Activated T-cell treated with anti-CD3 and anti-CD28 coated beads for 48 hours (primary cell): ENCODE data around the gene B3GALT5.
"Not testable (repeated sequence)": the region's sequence is repeated elsewhere in the genome, so short reads cannot be mapped to it uniquely, and the experiment has no call there.

Experiments
- DNase-seq: peaks from one replicate; pipeline ENCODE4 v3.0.0-alpha.2; 2020; ENCODE audit warnings: low read depth

B3GALT5 gene

DNA sequence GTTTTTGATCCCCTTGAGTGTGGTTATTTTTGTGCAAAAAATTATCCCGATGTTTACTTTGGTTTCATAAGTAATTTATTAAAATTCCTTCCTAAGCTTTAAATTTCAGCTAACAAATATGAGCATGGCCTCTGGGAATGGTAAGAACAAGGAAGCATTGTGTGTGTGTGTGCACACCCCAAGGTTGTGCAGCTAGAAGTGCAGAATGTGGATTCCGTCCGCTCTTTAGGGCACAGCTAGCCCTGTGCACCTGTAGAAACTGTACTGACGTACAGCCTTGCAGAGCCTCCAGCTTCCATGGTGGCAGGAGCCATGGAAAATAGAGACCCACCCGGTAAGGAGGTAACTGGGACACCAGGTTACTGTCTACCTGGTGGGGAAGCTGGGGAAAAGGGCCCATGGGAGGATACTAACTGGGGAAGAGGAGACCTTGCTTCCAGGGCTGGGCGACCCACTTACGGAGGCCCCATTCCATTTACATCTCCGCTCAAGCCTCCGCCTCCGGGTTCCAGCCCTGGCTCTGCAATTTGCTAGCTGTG, 54.7 kb downstream of the B3GALT5 start:
- no peak for DNase-seq

DNA sequence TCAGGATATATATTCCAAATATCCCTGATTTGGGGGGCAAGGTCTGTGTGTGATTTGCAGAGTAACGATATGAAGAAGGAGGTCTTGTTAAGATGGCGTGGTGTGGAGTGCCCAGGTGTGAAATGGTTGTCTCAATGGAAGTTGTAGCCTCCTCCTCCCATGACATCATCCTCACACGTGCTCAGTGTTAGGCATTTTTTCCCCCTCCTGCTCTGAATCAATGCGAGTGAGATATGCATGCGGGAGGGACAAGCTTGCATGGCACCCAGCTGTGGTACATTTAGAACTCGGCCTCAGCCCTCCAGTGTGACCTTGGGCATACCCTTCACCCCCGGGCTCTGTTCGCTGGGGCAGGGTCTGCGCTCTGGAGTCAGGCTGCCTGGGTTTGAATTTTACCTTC, 55.6 kb downstream of the B3GALT5 start:
- no peak for DNase-seq

DNA sequence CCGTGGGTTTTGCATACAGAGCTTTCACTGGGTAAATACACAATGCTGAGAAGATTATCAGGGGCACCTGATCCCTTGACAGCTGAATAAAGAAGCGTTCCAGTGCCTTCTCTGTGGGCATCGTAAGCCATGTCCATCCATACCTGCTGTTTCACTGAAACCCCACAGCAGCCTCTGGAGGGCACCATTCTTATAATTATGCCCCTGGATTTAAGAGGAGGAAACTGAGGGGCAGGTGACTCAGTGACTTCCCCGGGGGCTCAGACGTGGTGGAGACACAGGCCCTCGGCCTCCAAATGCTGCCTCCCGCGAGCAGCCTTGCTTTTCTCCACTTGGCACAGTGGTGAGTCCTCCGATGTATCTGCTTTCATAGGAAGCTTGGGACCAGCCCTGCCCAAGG, 56.7 kb downstream of the B3GALT5 start:
- no peak for DNase-seq

DNA sequence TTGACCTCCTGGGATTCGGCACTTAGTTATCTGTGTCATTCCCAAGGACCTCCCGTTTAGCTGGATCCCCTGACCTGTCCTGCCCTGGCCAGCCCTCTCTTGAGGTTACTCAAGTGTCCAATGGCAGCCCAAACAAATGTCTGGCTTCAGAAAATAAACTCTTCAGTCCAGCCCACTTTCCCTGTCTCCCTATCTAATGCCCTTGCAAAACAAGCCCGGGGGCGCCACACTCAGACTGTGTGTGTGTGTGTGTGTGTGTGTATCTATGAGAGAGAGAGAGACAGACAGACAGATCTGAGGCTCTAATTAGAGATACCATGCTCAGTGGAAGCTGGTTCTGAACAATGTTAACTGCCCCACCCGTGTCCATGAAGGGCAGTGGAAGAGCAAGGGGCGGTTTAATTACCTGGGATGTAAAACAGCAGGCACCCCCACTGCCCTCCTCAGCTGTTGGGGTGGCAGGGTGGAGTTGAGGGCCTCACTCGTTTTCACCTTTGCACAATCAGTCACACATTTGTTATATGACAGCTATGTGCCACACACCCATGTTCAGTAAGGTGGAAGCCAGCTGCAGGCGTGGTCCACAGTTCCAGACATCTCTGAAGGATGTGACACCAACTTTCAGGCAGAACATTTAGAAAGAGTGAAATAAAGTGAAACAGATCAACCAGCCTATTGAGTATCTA, 57.4 kb downstream of the B3GALT5 start:
- no peak for DNase-seq

DNA sequence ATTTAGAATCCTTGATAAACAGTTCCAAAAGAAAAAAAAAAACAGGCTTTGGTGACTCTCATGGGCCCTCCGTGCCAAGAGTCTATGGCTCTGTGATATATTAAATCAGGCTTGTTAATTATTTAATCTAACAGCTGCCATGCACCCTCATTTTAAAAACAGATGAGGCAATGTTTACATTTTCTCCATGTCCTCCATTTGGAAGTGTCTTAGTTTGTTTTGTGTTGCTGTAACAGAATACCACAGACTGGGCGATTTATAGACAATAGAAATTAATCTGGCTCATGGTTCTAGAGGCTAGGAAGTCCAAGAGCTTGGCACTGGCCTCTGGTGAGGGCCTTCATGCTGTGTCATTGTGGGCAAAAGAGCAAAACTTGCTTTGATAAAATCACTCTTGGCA, 58.0 kb downstream of the B3GALT5 start:
- DNase-seq, result no peak

DNA sequence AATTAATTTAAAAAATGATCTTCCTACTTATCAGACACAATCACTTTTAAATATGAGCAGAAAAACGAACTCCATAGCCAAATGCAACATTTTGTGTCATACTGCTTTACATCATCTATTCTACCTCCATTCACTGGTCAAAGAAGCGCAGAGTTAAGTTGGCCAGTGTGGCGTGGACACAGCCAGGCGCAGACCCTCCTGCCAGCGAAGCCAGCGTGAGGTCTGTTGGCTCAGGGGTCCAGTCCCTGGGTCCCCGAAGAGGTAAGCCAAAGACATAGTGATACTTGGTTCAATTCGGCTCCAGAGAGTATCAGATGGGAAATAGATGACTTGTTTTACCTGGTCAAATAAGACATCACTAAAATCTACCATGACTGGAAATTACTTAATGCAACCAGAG, 59.2 kb downstream of the B3GALT5 start:
- no peak for DNase-seq

DNA sequence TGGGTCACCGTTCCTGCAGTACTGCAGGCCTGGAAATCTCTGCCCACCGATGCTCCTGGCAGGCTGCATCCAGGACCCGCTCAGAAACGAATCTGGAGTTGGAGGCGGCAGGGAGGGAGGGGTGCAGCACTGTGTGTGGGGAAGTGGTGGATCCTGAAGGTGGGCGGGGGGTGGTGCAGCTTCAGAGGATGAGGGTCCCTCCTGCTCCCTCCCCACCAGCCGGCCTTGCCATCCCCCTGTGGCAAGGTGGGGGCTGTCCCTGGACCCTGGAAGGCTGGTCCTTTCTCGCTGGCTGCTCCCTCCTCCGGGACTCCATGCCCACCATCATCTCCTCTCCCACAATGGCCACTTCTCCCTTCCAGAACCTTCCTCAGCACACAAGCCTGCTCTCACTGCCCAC, 60.4 kb downstream of the B3GALT5 start:
- DNase-seq, result no peak

DNA sequence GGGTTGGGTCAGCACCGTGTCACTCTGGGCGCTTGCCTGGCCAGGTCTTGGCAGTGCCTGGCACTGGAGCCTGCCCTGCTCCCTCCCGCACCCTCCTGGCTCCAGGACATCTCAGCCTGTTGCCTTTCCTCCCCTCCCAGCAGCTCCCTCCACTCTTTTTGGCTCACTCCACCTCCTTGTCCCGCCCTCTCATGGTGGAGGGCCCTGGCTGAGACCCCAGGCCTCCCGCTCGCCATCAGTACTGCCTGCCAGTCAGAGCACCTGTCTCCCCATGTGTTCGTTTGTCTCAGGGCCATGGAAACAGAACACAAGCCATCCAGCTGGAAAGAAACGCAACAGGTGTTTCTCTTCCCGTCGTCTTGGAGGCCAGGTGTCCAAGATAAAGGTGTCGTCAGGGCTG, 61.0 kb downstream of the B3GALT5 start:
- DNase-seq, result no peak

DNA sequence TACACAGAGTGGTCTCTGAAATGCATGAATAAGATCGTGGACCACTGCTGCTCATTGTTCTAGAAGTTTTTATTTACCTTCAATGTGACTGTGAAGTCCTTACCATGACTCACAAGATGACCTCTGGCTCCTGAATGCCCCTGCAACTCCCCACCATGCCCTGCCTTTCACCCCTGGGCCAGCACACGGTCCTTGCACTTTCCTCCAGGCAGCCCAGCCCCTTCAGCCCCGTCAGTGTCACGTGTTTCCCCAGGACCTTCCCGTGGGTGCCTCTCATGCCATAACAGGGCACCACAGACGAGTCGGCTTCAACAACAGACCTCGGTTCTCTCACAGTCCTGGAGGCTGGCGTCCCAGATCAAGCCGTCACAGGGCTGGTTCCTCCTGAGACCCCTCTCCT, 62.1 kb downstream of the B3GALT5 start:
- no peak for DNase-seq

DNA sequence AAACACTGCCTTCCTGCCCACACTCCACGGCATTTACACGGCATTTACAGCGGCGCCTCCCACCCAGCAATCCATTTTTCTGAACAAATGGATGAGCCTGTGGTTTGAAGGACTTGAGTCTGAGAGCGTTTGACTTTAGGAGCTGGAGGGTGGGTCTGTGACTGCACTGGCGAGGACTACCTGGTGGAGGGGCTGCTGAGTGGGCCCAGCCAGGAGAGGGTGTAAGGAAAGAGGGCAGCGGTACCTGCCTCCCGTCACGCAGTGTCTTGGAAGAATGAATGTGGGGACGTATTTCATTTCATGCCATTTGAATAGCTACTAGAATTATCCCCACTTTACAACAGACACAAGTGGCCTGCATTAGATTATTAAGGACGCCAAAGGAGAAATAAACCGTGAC, 62.9 kb downstream of the B3GALT5 start:
- DNase-seq, result no peak

DNA sequence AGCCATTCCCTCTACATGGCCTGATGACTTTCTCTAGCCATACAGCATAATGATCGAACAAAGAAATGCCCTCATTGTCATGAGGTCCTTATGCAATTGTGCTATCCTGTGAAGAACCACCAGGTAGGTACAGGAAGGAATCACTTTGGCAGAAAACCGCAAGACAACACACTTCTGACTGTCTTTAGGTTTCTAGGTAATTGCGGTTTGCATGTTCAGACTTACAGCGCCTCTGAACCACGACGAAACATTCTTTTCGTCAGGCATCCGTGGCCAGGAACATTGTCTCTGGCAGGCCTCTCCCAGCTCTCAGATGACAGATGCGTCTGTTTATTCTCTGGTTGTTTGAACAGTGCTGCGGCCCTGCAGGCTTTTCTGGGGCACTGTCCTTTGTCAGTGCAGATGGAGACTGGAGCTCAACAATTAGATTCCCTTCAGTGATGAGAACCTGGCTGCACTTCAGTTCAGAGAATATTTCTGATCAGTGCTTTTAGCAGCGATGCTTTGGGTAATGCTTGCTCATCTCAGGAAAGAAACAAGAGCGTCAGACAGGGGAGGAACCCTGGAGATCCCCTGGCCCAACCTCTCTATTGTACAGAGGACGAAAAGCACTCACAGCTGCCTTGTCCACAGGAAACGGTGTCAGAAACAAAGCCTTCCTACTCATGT, 63.4 kb downstream of the B3GALT5 start:
- no peak for DNase-seq

DNA sequence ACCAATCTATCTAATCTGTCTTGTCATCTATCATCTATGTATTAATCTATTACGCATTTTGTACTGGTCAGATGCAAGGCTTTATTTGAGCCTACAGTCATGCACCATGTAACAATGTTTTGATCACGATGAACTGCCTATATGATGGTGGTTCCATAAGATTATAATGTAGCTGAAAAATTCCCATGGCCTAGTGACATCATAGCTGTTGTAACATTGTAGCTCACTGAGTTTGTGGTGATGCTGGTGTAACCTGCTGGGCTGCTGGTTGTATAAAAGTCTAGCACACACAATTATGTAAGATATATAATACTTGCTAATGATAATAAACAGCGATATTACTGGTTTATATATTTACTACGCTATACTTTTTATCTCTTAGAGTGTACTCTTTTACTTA, 67.5 kb downstream of the B3GALT5 start:
- no peak for DNase-seq

DNA sequence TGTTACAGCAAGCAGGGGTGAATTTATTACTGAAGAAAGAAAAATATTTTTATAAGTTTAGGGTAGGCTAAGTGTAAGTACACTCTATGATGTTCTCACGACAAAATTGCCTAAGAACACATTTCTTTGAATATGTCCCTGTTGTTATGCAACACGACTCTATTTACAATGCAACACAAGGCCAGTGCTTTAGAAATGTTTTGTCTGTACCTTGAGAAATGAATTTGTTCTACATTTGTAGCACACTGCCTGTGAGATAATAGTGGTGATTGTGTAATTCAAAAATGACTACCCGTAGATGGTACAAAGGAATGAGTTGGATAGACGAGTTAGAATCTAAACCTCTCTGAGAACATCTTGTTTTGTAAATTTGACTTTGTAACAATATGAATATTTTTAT, 68.5 kb downstream of the B3GALT5 start:
- DNase-seq, result no peak

DNA sequence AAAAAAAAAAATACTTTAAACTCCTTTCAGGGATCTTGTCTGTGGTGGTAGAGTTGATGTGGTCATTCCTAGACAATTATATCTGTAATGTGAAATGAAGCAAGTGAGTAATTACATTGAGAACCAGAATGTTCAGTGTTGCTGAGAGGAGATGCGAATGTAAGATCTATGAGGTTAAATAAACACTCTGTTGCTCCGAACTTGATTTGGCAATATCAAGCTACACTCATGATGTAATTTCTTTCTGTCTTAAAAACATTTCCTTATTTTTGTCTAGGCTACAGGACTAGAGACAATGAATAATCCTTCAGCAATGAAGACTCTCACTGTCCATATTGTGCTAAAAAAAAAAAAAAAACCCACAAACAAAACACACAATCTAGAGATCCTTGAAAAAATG, 69.1 kb downstream of the B3GALT5 start:
- no peak for DNase-seq

DNA sequence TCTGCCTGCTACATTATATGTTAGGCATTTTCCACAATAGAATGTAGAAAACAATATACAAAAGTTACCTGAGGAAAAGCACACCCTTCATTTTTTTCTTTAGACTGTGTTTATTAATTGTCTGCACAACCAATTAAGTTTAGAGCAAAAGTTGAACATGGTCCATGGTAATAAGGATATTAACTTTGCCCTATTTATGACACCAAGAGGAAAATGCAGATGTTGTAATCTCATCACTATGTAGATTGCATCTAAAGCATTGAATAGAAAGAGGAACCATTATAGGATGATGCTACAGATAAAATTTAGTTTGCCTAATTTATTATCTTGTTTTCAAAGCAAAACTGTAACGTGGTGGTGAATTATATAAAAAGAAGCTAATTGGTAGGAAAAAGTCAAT, 72.5 kb downstream of the B3GALT5 start:
- DNase-seq, result no peak

DNA sequence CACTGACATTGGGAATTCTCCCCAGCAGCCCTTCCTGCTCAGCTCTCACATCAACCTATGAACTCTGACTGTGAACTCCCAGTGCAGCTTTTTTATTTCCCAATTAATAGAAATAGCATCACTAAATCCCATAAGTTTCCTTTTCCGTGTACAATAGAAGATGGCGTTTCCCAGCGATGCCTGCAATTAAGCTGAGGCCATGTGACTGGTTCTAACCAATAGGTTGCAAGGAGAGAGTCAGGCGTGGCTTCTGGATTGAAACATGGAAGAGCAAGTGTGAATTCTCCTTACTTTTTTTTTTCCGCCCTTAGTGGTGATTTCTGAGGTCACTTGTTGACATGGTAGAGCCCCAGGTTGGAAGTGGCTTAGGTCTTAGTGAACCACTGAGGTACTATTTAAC, 73.3 kb downstream of the B3GALT5 start:
- no peak for DNase-seq

DNA sequence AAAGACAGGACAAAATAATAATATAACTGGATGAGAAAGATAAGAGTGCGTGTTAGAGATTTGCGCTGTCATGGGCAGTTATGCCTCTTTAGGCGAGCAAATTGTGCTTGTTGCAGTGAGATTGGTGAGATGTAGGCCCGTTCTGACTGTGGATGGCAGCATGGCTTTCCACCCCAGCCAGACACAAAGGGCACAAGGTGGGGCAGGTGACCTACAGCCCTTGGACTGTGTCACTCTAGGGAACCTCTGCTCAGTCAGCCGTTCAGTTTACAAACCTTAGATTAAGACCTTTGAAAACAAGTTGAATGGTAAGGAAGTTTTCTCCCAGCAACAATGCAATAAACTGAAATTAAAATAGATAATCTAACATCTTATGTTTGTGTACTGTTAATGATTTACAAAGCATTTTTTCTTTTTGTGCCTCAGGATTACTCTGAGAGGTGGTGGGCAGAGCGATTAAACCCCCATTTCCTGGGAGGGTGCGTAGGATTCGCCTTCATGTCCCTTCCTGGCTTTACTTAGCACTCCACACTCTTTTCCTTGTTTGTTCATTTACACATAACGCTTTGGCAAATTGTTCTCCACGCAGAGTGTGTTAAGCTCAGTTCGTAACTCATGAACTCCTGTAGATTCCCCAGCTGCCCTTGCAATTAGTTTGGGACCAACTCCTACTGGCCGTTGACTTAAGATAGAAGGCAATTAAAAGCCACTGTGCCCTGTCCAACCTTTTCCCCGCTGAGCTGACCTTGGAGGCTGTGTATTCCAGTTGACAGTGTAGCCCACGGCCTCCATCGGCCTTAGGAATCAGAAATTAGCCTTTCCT, 74.1 kb downstream of the B3GALT5 start:
- DNase-seq, result no peak

DNA sequence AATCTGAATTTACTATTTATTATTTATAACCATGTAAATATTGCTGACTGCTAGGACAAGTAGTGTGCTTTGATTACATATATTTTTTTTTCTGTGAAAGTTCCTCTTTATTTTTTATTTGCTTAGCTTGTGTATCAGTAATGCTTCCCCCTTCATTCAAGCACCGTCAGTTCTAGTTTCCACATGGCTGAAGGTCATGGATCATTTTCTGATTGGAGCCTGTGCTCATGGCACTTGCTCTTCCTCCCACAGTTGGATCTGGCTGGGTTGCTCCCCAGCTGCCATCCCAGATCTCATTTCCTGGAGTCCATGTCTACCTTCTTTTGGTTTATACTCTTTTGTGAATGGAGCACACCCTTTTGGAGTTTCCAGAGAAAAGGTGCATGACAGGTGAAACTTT, 75.3 kb downstream of the B3GALT5 start:
- no peak for DNase-seq

DNA sequence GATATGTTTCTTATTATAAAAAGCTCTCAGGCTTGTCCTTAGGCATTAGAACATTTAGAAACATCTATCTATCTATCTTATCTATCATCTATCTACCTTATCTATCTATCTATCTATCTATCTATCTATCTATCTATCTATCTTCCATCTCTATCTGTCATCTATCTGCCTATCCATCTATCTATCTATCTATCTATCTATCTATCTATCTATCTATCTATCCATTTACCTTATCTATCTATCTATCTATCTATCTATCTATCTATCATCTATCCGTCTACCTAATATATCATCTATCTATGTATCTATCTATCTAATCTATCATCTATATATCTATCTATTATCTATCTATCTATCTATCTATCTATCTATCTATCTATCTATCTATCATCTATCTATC, 77.1 kb downstream of the B3GALT5 start:
- DNase-seq, result not testable (repeated sequence)

DNA sequence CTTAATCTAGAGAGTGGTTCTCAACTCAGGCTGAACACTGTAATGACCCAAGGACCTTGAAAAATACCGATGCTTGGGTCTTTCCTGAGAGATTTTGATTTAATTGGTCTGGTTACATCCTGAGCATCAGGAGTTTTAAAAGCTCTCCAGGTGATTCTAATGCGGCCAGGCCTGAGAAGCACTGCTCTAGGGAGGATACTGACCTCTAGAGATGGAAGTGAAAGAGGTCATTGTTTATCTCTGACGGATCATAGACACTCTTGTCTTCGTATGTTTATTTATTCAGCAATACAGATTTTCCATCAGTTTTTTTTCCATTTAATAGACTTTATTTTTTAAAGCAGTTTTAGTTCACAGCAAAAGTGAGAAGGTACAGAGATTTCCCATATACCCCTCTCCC, 77.7 kb downstream of the B3GALT5 start:
- no peak for DNase-seq

DNA sequence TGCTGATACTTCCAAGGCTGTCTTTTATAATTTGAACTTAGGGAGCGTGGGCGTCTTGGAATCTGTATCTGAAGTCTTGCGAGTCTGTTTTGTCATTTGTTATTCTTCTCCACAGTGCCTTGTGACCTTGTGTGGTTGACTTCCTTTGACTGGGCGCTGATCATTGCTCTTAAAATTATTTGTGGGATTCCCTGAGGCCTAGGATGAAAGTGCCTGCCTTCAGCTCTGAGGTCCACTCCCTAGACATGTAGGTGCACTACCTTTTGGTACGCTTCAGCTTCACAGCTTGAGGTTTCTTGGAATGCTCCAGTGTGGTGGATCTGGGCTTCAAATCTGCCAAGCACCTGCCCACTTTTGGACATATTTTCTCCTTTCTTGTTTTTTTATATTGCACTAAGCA, 82.0 kb downstream of the B3GALT5 start:
- DNase-seq, result no peak

DNA sequence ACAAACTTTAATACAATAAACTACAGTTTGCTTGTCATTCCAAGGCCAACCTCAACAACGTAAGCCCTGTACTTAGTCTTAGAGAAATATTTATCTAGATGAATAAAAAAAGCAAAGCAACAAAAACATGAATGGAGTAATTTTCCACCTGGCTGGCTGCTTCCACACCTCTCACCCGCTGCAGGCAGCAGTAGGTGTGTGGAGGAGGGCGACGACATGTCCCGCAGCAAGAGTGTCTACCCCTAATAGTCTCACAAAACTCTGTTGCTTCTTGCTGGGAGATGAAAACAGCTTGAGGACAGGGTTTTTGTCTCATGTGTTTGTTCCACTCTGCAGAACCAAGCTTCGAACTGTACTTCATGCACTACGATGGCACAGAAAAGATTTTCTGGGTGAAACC, 83.5 kb downstream of the B3GALT5 start:
- no peak for DNase-seq

DNA sequence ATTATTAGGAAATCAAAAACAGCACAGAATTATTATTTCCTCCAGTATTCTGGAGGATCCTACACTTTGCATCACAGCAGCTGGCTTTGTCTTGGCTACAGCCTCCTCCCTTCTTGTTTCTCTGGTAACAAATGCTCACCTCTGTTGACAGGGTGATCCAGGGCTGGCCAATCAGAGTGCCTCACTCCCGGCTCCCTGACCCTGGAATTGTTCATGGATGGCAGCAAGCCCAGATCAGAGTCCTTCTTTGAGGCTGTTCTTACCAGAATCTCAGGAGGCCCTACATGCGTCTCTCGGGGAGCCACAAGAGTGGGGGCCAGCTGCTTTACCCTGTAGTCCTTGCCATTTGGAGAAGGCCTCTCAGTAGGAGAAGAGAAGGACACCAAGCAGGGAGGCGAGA, 83.9 kb downstream of the B3GALT5 start:
- no peak for DNase-seq
